Suprapubic skin (tissue), 4 donors: ENCODE data around the gene CERS2. TPM values are rescaled to one million over a fixed set of nuclear protein-coding genes. Genes with fewer than 3 reads are reported as not detected.

ENCODE experiments used
- DNase-seq, 2 donors: peaks; one replicate each; pipeline ENCODE4 v3.0.0-alpha.2; 2019; ENCODE audit warnings: low spot score in 2 of 2
- H3K27ac ChIP-seq: fragments of 200-600 bp; sonication (generic); one replicate; pipeline ENCODE4 v1.5.1; 2019
- H3K27me3 ChIP-seq: fragments of 200-600 bp; sonication (generic); one replicate; pipeline ENCODE4 v1.5.1; 2019
- H3K36me3 ChIP-seq: fragments of 200-600 bp; sonication (generic); one replicate; pipeline ENCODE4 v1.5.1; 2019
- H3K4me1 ChIP-seq: fragments of 200-600 bp; sonication (generic); one replicate; pipeline ENCODE4 v1.5.1; 2019
- H3K4me3 ChIP-seq: fragments of 200-600 bp; sonication (generic); one replicate; pipeline ENCODE4 v1.5.1; 2019; ENCODE audit warnings: mild to moderate bottlenecking
- H3K9me3 ChIP-seq: fragments of 200-600 bp; sonication (generic); one replicate; pipeline ENCODE4 v1.5.1; 2019
- EP300 ChIP-seq: sonication (generic); formaldehyde crosslinking; IDR thresholded peaks from one replicate; pipeline ENCODE4 v1.6.1; 2017; ENCODE audit warnings: antibody characterized with exemption
- POLR2A ChIP-seq, 2 donors: fragments of 450-650 bp; IDR thresholded peaks; one replicate each; pipeline ENCODE4 v1.6.1; 2017; ENCODE audit warnings: antibody characterized with exemption in 2 of 2, mild to moderate bottlenecking in 2 of 2, moderate library complexity in 2 of 2
- POLR2AphosphoS5 ChIP-seq, 3 donors: sonication (generic); formaldehyde crosslinking; IDR thresholded peaks; one replicate each; pipeline ENCODE4 v1.6.1; 2017; ENCODE audit warnings: antibody characterized with exemption in 3 of 3
- WGBS: methylation state at CpG from one replicate; pipeline ENCODE4 v1.1.5; 2018; 5-methylcytosine and 5-hydroxymethylcytosine counted together
- total RNA-seq, 4 donors: library from RNA; depleted of rRNA; stranded (reverse); fragments of >200 nt; gene quantifications; one replicate each; pipeline ENCODE4 v1.1.0, GENCODE V29; 2016
- TF ChIP-seq, protein P1 (sequence below), 2 donors: fragments of 200-600 bp in 1 of 2; fragments of 450-650 bp in 1 of 2; sonication (generic) in 1 of 2; IDR thresholded peaks; one replicate each; pipeline ENCODE4 v1.5.1; 2016 to 2019; ENCODE audit warnings: antibody characterized with exemption in 2 of 2, mild to moderate bottlenecking in 1 of 2, moderate library complexity in 1 of 2

The CERS2 gene
- total RNA-seq, 4 donors from 2014 or later: 46.5 to 57.9 (median 51.4) TPM

DNA sequence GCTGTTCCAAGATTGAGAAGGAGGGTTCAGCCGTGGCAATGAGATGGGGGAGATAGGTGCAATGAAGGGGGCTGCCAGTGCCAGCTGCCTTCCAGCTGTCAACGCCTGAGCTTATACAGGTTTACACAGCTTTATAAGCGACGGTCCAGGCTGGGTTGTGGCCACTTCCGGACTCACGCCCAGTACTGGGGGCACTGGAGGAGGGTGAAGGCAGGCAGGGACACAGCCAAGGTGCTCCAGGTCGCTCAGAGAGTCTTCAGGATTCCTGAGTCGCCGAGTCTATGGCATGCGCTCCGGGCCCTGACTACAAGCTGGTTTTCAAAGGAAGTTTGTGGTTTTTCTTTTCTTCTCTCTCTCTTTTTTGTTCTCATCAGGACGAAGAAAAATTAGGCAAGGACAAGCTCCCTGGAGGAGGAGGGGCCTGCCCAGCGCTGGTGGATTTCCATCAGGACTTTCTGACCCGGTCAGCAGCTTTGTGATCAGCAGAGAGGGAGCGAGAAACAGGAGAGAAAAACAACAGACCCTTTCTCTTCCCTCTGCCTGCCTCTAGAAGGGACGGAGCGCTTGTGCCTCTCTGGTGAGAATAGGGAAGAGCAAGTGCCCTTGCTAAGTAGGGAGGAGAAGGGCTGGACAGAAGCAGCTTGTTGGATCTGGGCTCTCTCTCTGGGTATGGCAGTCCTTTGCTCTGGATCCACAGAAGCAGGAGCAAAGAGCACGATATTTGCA lies 31.9 kb upstream of the CERS2 start, which contains the start of gene MINDY1:
Gene MINDY1, minus strand, starts transcription at position 576 of the 726 bp plus-strand sequence. CDS start 4,285 bp downstream, outside the sequence.
- peaks cover 11% of the 10 kb centered on the region for H3K36me3 ChIP-seq
- H3K4me1 ChIP-seq: peaks cover 69% of the 10 kb centered on the region
- peak; percentile 85 to 88 for DNase-seq
- no peaks in the 10 kb centered on the region for H3K27me3 ChIP-seq
- peak within 1 kb of the TSS; percentile 91 for H3K27ac ChIP-seq
- H3K4me3 ChIP-seq: peak within 1 kb of the TSS; percentile 65
- under 1% methylated on average over 18 of the region's 18 CpGs for WGBS
- no peaks in the 10 kb centered on the region for H3K9me3 ChIP-seq
- TF ChIP-seq POLR2AphosphoS5 (IDR thresholded peaks at IDR 0.05): peak in 1 of 3 donors; percentile 15
- TF ChIP-seq, protein P1, sequence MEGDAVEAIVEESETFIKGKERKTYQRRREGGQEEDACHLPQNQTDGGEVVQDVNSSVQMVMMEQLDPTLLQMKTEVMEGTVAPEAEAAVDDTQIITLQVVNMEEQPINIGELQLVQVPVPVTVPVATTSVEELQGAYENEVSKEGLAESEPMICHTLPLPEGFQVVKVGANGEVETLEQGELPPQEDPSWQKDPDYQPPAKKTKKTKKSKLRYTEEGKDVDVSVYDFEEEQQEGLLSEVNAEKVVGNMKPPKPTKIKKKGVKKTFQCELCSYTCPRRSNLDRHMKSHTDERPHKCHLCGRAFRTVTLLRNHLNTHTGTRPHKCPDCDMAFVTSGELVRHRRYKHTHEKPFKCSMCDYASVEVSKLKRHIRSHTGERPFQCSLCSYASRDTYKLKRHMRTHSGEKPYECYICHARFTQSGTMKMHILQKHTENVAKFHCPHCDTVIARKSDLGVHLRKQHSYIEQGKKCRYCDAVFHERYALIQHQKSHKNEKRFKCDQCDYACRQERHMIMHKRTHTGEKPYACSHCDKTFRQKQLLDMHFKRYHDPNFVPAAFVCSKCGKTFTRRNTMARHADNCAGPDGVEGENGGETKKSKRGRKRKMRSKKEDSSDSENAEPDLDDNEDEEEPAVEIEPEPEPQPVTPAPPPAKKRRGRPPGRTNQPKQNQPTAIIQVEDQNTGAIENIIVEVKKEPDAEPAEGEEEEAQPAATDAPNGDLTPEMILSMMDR (IDR thresholded peaks at IDR 0.05): peak; percentile 24 to 39
- peak in 1 of 2 donors; percentile 42 for TF ChIP-seq POLR2A (IDR thresholded peaks at IDR 0.05)
- no peak for TF ChIP-seq EP300

- H3K27me3 ChIP-seq: no peaks in the 10 kb centered on the region
- H3K27ac ChIP-seq: peak overlapping the region; percentile 91
- H3K9me3 ChIP-seq: no peaks in the 10 kb centered on the region
- WGBS: 3% methylated on average over 4 of the region's 4 CpGs
- no peak for DNase-seq
- H3K4me1 ChIP-seq: peaks cover 69% of the 10 kb centered on the region
- H3K36me3 ChIP-seq: peaks cover 18% of the 10 kb centered on the region
- TF ChIP-seq, protein P1 (IDR thresholded peaks at IDR 0.05): no peak
- H3K4me3 ChIP-seq: peak overlapping the region; percentile 65
Observed at GRCh38 chr1:151005729-151006319, 31.2 kb upstream of the CERS2 start.

GRCh38 chr1:151003180-151003579 lies 28.5 kb upstream of the CERS2 start:
- Histone ChIP-seq H3K27me3 (no peaks in the 10 kb centered on the region), H3K4me1 (peaks cover 57% of the 10 kb centered on the region), H3K36me3 (peaks cover 42% of the 10 kb centered on the region), H3K9me3 (no peaks in the 10 kb centered on the region), H3K27ac (no peak overlapping the region), H3K4me3 (peak overlapping the region; percentile 10)
- TF ChIP-seq, protein P1 (IDR thresholded peaks at IDR 0.05): no peak
- TF ChIP-seq EP300 (no peak), POLR2AphosphoS5 (IDR thresholded peaks at IDR 0.05) (no peak), POLR2A (IDR thresholded peaks at IDR 0.05) (no peak)
- DNase-seq: no peak

DNA sequence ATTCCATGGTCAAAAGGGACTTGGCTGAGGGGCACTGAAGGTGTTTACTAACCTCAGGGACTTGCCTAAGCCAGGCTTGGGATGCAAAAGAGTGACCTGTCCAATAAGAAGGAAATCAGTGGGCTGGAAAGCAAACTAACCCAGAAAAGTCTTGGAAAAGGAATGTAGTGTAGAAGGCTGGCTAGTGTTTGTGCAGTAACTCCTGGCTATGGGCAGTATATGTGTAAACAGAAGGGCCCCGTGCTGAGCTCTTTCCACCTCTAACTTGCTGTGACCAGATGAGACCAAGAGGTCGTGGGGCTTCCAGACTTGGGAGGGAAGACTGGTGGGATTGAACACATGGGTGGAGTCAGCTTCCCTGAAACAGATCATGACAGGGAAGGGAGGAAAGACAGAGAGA lies 28.0 kb upstream of the CERS2 start:
- Histone ChIP-seq H3K4me3 (peak overlapping the region; percentile 10), H3K27me3 (no peaks in the 10 kb centered on the region), H3K27ac (no peak overlapping the region), H3K36me3 (peaks cover 48% of the 10 kb centered on the region), H3K9me3 (no peaks in the 10 kb centered on the region), H3K4me1 (peaks cover 52% of the 10 kb centered on the region)
- 53% methylated on average over 2 of the region's 2 CpGs for WGBS
- DNase-seq: no peak
- TF ChIP-seq, protein P1 (IDR thresholded peaks at IDR 0.05): no peak
- TF ChIP-seq EP300: no peak
- TF ChIP-seq POLR2A (IDR thresholded peaks at IDR 0.05): no peak
- no peak for TF ChIP-seq POLR2AphosphoS5 (IDR thresholded peaks at IDR 0.05)

DNA sequence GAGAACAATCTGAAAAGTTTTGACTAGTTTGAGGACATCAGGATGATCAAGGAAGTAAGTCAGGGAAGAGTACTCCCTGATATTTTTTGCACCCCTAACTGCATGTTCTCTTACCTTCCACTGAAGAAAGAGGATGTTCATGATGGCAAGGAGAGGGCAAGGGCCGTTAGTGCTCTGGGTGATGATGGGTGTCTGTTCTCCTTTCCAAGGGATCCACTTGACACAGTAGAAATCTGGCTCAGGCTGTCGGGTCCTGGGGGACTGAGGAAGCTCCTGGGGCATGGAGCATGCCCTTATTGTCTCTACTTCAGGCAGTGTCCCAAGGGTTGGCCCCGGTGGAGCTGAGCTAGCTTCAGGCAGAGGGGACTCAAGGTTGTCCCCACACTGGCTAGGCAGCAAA lies 27.4 kb upstream of the CERS2 start:
- Histone ChIP-seq H3K9me3 (no peaks in the 10 kb centered on the region), H3K4me1 (peaks cover 46% of the 10 kb centered on the region), H3K27ac (no peak overlapping the region), H3K4me3 (no peak overlapping the region), H3K27me3 (no peaks in the 10 kb centered on the region), H3K36me3 (peaks cover 54% of the 10 kb centered on the region)
- no peak for DNase-seq
- 67% methylated on average over 2 of the region's 3 CpGs for WGBS
- TF ChIP-seq POLR2AphosphoS5 (IDR thresholded peaks at IDR 0.05) (no peak), POLR2A (IDR thresholded peaks at IDR 0.05) (no peak), EP300 (no peak)
- TF ChIP-seq, protein P1 (IDR thresholded peaks at IDR 0.05): no peak
